HG03439 (cell line): Measurements from ENCODE around the gene RHOJ.
"Not testable (repeated sequence)": the region's sequence is repeated elsewhere in the genome, so short reads cannot be mapped to it uniquely, and the experiment has no call there.

Experiments used
- ATAC-seq: cut with Tn5 transposase; IDR thresholded peaks from one replicate; pipeline ENCODE4 v1.9.1; 2021; ENCODE audit warnings: mild to moderate bottlenecking, moderate library complexity; ENCODE audit not compliant: unreplicated experiment

Gene RHOJ

GRCh38 chr14:63204407-63205043 lies at the start of gene RHOJ:
RHOJ (plus strand) TSS chr14:63204443; CDS start chr14:63204870, 427 bp downstream.
- ATAC-seq = no peak

- no peak for ATAC-seq
These were observed 48.6 kb upstream of the RHOJ start for GRCh38 chr14:63155511-63156185.

- no peak for ATAC-seq
These were observed 47.0 kb upstream of the RHOJ start for GRCh38 chr14:63157195-63157594.

GRCh38 chr14:63163306-63163705 lies 40.9 kb upstream of the RHOJ start:
- no peak for ATAC-seq

GRCh38 chr14:63164108-63164683 lies 40.0 kb upstream of the RHOJ start:
- no peak for ATAC-seq

- ATAC-seq = not testable (repeated sequence)
These were observed 39.0 kb upstream of the RHOJ start for GRCh38 chr14:63165267-63165666.

- ATAC-seq = no peak
These were observed 37.2 kb upstream of the RHOJ start for GRCh38 chr14:63167044-63167443.

GRCh38 chr14:63174760-63175191 lies 29.5 kb upstream of the RHOJ start:
- no peak for ATAC-seq

- no peak for ATAC-seq
These were observed 28.7 kb upstream of the RHOJ start for GRCh38 chr14:63175531-63175930.

- ATAC-seq = no peak
These were observed 25.3 kb upstream of the RHOJ start for GRCh38 chr14:63178912-63179311.

- ATAC-seq = no peak
These were observed 24.9 kb upstream of the RHOJ start for GRCh38 chr14:63179383-63179782.

GRCh38 chr14:63180011-63180410 lies 24.2 kb upstream of the RHOJ start:
- no peak for ATAC-seq

- ATAC-seq = no peak
These were observed 21.3 kb upstream of the RHOJ start for GRCh38 chr14:63182968-63183367.

GRCh38 chr14:63186453-63186852 lies 17.8 kb upstream of the RHOJ start:
- no peak for ATAC-seq

GRCh38 chr14:63191211-63191610 lies 13.0 kb upstream of the RHOJ start:
- no peak for ATAC-seq

- no peak for ATAC-seq
These were observed 12.2 kb upstream of the RHOJ start for GRCh38 chr14:63192085-63192484.

GRCh38 chr14:63193236-63193635 lies 11.0 kb upstream of the RHOJ start:
- no peak for ATAC-seq

GRCh38 chr14:63200035-63200740 lies 4.1 kb upstream of the RHOJ start:
- ATAC-seq = no peak

- ATAC-seq = no peak
These were observed 3.5 kb upstream of the RHOJ start for GRCh38 chr14:63200767-63201166.

- no peak for ATAC-seq
These were observed 1.2 kb upstream of the RHOJ start for GRCh38 chr14:63203015-63203414.

GRCh38 chr14:63203618-63204406 lies 431 bp upstream of the RHOJ start:
- no peak for ATAC-seq
